Renal cortex interstitium (tissue), 11 donors: ENCODE results near the gene FAM131B. TPM values are rescaled to one million over a fixed set of nuclear protein-coding genes. Genes with fewer than 3 reads are reported as not detected.
"Not testable (repeated sequence)": the region's sequence is repeated elsewhere in the genome, so short reads cannot be mapped to it uniquely, and the experiment has no call there.

Experiments used
- DNase-seq, 11 donors: peaks; one replicate each; pipeline ENCODE4 v3.0.0-alpha.2; 2013; ENCODE audit warnings: low read depth in 9 of 11, low spot score in 4 of 11; ENCODE audit errors: extremely low read depth in 1 of 11
- polyA plus RNA-seq, 3 donors: library from polyadenylated mRNA; unstranded; fragments of 120-200 nt; gene quantifications; one replicate each; pipeline ENCODE4 v1.2.1, GENCODE V29; 2013; ENCODE audit not compliant: insufficient read length in 3 of 3

Gene FAM131B
- polyA plus RNA-seq, 3 donors: 2.6 to 2.7 (median 2.6) TPM

- no peak for DNase-seq
Measured at GRCh38 chr7:143396625-143397556, 34.4 kb upstream of the FAM131B start.

DNA sequence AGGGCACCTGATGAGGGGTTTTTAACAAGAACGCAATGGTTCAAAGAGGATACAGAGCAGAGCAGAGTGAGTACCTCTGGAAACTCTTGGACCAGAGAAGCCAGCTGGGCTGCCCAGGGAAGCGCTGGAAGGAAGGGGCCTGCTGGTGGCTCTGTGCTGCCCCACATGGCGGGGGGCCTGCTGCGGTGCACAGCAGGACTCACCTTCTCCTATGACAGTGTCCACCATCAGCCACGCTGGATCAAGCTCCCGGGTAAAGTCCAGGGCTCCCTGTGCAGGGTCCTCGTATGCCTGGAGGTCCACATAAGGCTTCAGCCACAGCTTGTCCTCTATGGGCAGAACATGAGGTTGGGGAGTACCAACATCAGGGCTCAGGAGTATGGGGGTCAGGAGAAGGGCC lies 33.7 kb upstream of the FAM131B start:
- DNase-seq: no peak

DNA sequence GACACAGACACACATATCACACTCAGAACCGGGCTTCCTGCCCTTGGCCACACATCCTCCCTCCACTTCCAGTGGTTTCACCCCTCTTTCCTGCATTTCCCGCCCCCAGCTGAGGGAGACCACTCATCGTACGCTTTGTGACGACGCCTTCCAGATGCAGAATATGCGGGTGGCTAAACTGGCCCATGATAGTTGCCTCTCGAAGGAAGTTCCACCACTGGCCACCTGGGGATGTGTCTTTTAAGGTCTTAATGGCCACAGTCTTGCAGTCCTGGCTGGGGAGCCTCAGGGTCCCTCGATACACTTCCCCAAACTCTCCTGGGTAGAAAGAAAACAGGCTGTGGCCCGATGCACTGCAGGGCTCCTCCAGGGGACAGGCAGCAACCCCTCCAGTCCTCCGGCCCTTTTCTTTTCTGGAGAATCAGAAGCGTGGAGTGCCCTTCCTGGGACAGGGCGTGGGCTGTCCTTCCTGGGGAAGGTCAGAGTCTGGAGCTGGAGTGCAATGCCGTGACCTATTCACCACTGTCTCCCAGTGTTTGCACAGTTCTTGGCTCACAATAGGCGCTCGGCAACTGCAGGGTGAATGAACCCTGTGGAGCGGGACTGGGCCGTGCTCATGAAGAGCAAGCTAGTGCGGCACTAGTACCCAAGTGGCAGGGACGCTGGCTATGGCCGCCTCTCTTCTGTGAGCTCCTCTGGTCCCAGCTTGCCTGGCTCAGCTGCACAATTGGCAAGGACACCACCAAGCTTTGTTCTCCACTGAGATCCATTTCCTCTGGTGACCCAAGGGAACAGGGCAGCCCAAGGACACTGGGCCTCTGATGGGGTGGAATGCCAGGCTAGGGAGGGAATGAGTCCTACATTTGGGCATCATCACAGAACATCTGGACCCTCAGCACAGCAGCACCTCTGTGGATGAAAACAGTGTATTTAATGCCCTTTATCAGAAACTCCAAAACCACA lies 33.0 kb upstream of the FAM131B start:
- DNase-seq: no peak

GRCh38 chr7:143394777-143395176 lies 32.3 kb upstream of the FAM131B start:
- no peak for DNase-seq

GRCh38 chr7:143394068-143394467 lies 31.6 kb upstream of the FAM131B start:
- DNase-seq: no peak

GRCh38 chr7:143393267-143394041 lies 30.9 kb upstream of the FAM131B start:
- no peak for DNase-seq

DNA sequence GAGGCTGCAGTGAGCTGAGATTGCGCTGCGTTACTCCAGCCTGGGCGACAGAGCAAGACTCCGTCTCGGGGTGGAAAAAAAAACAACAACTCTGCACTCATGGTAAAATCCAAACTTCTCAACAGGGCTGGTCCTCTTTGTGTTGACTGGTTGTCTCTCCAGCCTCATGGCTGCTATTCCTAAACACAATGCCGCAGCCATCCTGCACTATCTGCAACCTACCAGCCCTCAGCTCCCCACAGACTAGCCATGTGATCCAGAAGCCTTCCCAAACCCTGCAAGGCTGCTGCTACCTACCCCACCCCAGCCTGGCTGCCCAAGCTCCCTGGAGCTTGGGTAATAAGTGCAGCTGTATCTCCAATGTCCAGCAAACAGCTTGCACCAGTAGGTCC lies 30.4 kb upstream of the FAM131B start:
- no peak for DNase-seq

DNA sequence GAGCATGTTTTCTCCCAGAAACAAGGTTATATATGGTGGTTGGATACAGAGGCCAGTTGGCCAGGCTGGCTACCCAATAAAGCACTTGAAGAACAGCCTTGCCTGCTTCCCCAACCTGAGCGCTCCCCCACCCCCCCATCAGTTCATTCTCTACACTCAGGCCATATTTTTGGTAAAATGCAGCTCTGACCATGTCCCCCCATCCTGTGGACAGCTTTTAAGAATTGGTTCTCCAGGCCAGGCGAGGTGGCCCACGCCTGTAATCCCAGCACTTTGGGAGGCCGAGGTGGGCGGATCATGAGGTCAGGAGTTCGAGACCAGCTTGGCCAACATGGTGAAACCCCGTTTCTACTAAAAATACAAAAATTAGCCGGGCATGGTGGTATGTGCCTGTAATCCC lies 29.9 kb upstream of the FAM131B start:
- not testable (repeated sequence) for DNase-seq

GRCh38 chr7:143391462-143392404 lies 29.2 kb upstream of the FAM131B start:
- no peak for DNase-seq

DNA sequence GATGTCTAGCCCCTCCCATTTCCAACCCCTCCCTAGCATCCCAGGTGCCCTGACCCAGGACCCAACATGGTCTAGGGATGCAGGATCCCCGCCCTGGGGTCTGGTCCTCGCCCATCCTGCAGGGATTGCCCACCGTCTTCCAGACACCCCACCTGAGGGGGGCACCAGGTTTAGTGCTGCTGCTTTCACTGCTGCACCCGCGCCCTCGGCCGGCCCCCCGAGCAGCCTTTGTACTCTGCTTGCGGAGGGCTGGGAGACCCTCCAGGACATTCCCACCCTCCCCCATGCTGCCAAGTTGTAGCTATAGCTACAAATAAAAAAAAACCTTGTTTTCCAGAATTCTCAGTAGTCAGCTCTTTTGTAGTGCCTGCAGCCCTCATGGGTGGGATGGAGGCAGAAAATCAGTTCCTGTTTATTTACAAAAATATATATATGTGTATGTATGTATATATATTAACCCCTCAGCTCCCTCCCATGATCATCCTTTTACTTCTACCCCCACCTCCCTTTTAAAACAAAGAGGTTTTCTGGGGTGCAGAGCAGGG lies 28.3 kb upstream of the FAM131B start:
- no peak for DNase-seq

DNA sequence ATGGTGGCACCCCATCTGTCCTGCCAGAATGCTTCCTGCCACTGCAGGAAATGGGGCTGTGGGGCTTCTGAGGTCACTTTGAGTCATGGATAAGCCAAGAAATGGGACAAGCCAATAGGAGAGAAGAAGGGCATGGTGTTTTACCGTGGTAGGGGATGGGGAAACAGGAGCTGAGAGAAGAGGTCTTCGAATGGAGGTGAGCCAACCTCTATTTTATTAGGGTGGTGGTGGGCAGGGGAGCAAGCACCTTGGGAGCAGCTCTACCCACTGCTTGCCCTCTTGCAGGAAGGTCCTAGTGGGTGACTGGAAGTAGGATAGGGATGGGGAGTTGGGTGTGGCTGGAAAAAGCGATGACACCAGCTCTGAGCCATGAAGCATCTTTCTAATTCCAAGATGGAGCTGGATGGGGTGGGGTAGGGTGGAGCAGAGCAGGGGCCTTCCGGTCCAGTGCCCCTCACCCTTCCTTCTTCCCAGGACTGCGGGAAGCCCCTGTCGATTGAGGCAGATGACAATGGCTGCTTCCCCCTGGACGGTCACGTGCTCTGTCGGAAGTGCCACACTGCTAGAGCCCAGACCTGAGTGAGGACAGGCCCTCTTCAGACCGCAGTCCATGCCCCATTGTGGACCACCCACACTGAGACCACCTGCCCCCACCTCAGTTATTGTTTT lies 27.7 kb upstream of the FAM131B start:
- DNase-seq: no peak

- DNase-seq: no peak
Measured at GRCh38 chr7:143389316-143390103, 27.0 kb upstream of the FAM131B start.

- DNase-seq: no peak
Measured at GRCh38 chr7:143388491-143389101, 26.1 kb upstream of the FAM131B start.

DNA sequence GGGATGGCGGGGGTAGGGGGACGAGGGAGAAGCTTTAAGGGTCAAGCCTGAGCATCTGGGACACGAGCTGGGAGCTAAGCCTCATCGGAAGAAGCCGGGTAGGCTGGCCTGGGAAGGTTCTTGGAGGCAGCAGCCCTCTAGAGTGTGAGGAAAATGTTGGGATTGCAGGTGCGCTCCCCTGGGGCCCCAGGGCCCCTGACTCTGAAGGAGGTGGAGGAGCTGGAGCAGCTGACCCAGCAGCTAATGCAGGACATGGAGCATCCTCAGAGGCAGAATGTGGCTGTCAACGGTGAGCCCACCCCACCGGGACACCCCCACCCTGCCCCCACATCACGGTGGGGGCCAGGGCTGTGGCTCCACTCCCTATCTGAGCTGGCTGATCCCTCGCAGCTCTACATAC lies 25.5 kb upstream of the FAM131B start:
- no peak for DNase-seq

DNA sequence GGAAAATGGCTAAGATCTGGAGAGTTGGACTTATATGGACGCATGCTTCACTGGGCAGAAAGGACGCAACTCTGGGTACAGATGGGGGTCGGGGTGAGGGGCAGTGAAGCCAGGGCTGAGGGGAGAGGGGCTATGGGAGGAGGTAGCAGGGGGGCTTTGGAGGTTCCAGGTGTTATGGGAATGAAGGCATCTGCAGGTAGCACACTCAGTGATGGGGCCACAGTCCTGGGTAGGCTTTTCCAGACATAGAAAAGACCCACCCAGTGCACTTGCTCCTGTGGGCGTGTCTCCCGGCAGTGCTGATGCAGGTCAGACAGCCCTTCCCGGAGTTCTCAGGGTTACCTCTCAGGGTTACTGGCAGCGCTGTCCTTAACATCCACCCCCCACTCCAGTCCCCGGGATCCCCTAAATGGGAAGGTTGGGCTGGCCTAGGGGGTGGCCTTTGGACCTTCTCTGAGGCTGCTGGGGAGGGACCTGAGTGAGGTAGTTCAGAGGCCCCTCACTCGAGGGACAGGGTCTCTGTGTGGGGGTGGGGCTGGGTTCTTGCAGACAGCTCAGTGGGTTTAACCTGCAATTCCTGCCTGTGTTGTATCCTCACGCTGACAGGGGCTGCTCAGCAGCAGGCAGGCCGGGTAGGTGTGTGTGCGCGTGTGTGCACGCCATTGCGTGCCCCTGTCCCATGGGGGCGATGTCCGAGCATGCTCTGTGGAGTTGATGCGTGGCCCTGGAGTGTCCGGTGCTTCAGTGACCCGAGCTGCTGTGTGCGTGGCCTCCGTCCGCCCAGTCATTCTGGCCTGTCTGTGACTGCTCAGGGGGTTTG lies 24.9 kb upstream of the FAM131B start:
- no peak for DNase-seq
